ENCODE measurements around the gene PAQR8. TPM values are rescaled to one million over a fixed set of nuclear protein-coding genes. Genes with fewer than 3 reads are reported as not detected.

Gene PAQR8
- total RNA-seq, 2 donors from 2014 or later, result 65.8 to 87.8 TPM

GRCh38 chr6:52364480-52365166 lies 2.7 kb downstream of the PAQR8 start:
- H3K27me3 ChIP-seq, result no peaks in the 10 kb centered on the region
- peaks cover 4% of the 10 kb centered on the region for H3K4me1 ChIP-seq
- H3K36me3 ChIP-seq, result no peaks in the 10 kb centered on the region
- H3K9me3 ChIP-seq, result no peaks in the 10 kb centered on the region
- intact Hi-C loops (cut with DNase I), result loop anchor here (10.0 kb wide), 1 partner anchor 60 kb away; no protein-coding TSS in a partner anchor
- H3K4me3 ChIP-seq, result no peak overlapping the region
- TF ChIP-seq CTCF (IDR thresholded peaks at IDR 0.05), result no peak
- H3K27ac ChIP-seq, result no peak overlapping the region
- no peak overlapping the region for H3K9ac ChIP-seq (ENCODE audit: low read depth in 2 of 2, low read length in 2 of 2)
- DNase-seq, result no peak

- Histone ChIP-seq H3K9ac (ENCODE audit: low read depth in 2 of 2, low read length in 2 of 2) (no peak overlapping the region), H3K4me3 (no peak overlapping the region), H3K27ac (no peak overlapping the region), H3K4me1 (peaks cover 4% of the 10 kb centered on the region), H3K36me3 (no peaks in the 10 kb centered on the region), H3K9me3 (no peaks in the 10 kb centered on the region), H3K27me3 (no peaks in the 10 kb centered on the region)
- no peak for DNase-seq
- intact Hi-C loops (cut with DNase I), result loop anchor here (10.0 kb wide), 1 partner anchor 61 kb away; no protein-coding TSS in a partner anchor
- TF ChIP-seq CTCF (IDR thresholded peaks at IDR 0.05), result no peak
These were observed 3.4 kb downstream of the PAQR8 start for GRCh38 chr6:52365317-52365716.

- intact Hi-C loops (cut with DNase I), result loop anchor here (10.0 kb wide), 1 partner anchor 61 kb away; no protein-coding TSS in a partner anchor
- no peaks in the 10 kb centered on the region for H3K27me3 ChIP-seq
These were observed 4.1 kb downstream of the PAQR8 start for GRCh38 chr6:52365866-52366540.

GRCh38 chr6:52368002-52368401 lies 6.1 kb downstream of the PAQR8 start:
- Histone ChIP-seq H3K4me3 (no peak overlapping the region), H3K4me1 (no peaks in the 10 kb centered on the region), H3K9ac (ENCODE audit: low read depth in 2 of 2, low read length in 2 of 2) (no peak overlapping the region), H3K9me3 (no peaks in the 10 kb centered on the region), H3K27me3 (no peaks in the 10 kb centered on the region), H3K27ac (no peak overlapping the region), H3K36me3 (no peaks in the 10 kb centered on the region)
- DNase-seq, result no peak
- intact Hi-C loops (cut with DNase I), result loop anchor here (10.0 kb wide), 1 partner anchor 63 kb away; no protein-coding TSS in a partner anchor
- no peak for TF ChIP-seq CTCF (IDR thresholded peaks at IDR 0.05)

More at GRCh38 chr6:52365866-52366540, 4.1 kb downstream of the PAQR8 start:
- Histone ChIP-seq H3K27ac (no peak overlapping the region), H3K4me1 (peaks cover 4% of the 10 kb centered on the region), H3K9ac (ENCODE audit: low read depth in 2 of 2, low read length in 2 of 2) (no peak overlapping the region), H3K9me3 (no peaks in the 10 kb centered on the region), H3K4me3 (no peak overlapping the region), H3K36me3 (no peaks in the 10 kb centered on the region)
- no peak for DNase-seq
- TF ChIP-seq CTCF (IDR thresholded peaks at IDR 0.05), result no peak

- no peak overlapping the region for H3K4me3 ChIP-seq
- no peaks in the 10 kb centered on the region for H3K9me3 ChIP-seq
- H3K36me3 ChIP-seq, result no peaks in the 10 kb centered on the region
- H3K27ac ChIP-seq, result no peak overlapping the region
- TF ChIP-seq CTCF (IDR thresholded peaks at IDR 0.05), result no peak
- H3K9ac ChIP-seq (ENCODE audit: low read depth in 2 of 2, low read length in 2 of 2), result no peak overlapping the region
- no peaks in the 10 kb centered on the region for H3K4me1 ChIP-seq
- DNase-seq, result no peak
- intact Hi-C loops (cut with DNase I), result loop anchor here (10.0 kb wide), 1 partner anchor 64 kb away; no protein-coding TSS in a partner anchor
- no peaks in the 10 kb centered on the region for H3K27me3 ChIP-seq
These were observed 7.3 kb downstream of the PAQR8 start for GRCh38 chr6:52369234-52369633.
